HFF-Myc (cell line): ENCODE data around the gene HNRNPUL1.
"Not testable (repeated sequence)": the region's sequence is repeated elsewhere in the genome, so short reads cannot be mapped to it uniquely, and the experiment has no call there.

Experiments
- DNase-seq: peaks from one replicate; pipeline ENCODE4 v3.0.0-alpha.2; 2011; ENCODE audit warnings: low read depth; ENCODE audit errors: extremely low read depth
- H3K4me3 ChIP-seq: replicated peaks from 2 replicates; pipeline ENCODE4 v1.5.1; 2011; ENCODE audit warnings: low read depth, mild to moderate bottlenecking, control low read depth, low read length
- TF ChIP-seq, protein P1 (sequence below): IDR thresholded peaks from 2 replicates; pipeline ENCODE4 v1.5.1; 2012; ENCODE audit warnings: mild to moderate bottlenecking, low read depth, low read length, control low read depth; ENCODE audit errors: missing control alignments

The HNRNPUL1 gene

DNA sequence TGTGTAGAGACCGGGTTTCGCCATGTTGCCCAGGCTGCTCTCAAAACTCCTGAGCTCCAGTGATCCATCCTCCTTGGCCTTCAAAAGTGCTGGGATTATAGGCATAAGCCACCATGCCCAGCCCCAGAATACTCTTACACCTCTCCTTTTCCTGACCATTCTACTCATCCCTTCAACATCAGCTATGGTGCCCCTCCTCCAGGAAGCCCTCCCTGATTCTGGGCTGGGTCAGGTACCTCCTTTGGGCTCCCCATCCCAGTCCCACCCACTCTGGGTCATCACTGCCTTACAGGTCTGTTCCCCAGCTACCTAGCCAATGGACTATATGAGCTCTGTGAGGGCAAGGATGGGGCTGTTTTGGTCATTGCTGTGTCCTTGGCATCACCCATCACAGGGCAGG is 80.0 kb downstream of the HNRNPUL1 start:
- no peak for DNase-seq
- TF ChIP-seq, protein P1, sequence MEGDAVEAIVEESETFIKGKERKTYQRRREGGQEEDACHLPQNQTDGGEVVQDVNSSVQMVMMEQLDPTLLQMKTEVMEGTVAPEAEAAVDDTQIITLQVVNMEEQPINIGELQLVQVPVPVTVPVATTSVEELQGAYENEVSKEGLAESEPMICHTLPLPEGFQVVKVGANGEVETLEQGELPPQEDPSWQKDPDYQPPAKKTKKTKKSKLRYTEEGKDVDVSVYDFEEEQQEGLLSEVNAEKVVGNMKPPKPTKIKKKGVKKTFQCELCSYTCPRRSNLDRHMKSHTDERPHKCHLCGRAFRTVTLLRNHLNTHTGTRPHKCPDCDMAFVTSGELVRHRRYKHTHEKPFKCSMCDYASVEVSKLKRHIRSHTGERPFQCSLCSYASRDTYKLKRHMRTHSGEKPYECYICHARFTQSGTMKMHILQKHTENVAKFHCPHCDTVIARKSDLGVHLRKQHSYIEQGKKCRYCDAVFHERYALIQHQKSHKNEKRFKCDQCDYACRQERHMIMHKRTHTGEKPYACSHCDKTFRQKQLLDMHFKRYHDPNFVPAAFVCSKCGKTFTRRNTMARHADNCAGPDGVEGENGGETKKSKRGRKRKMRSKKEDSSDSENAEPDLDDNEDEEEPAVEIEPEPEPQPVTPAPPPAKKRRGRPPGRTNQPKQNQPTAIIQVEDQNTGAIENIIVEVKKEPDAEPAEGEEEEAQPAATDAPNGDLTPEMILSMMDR: no peak
- no peak overlapping the region for H3K4me3 ChIP-seq

DNA sequence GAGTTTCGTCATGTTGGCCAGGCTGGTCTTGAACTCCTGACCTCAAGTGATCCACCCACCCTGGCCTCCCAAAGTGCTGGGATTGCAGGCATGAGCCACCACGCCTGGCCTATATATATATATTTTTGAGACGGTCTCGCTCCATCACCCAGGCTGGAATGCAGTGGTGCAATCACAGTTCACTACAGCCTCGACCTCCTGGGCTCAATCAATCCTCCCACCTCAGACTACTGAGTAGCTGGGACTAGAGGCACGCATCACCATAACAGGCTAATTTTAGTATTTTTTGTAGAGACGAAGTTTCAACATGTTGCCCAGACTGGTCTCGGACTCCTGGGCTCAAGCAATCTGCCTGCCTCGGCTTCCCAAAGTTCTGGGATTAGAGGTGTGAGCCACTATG is 82.7 kb downstream of the HNRNPUL1 start:
- H3K4me3 ChIP-seq, DNase-seq: not testable (repeated sequence)

DNA sequence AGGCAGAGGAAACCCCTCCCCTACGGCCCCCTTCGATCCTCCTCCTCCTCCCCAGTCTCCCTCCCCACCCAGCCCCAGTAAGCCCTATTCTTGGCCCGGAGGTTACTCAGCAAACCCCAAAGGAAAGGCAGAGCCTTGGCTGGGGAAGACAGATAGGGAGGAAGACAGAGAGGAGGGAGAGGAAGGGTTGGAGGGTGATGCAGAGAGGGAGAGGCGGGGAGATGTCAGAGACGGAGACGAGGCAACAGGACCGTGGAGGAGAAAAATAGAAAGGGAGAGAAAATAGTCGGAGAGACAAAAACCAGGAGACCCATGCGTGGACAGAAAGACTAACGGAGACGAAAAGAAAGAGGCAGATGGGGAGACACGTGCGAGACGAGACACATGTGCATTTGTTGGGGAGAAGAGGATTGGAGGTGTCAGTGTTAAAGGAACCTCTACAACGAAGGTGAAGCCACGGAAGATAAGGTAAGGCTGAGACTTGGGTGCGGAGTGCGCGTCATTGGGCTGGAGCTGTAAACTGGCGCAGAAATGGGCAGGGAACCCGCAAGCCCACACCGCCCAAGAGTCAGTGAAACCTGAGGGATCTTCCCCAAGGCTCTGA is 86.7 kb downstream of the HNRNPUL1 start:
- no peak for DNase-seq
- peak overlapping the region; percentile 89 for H3K4me3 ChIP-seq
- TF ChIP-seq, protein P1: no peak

DNA sequence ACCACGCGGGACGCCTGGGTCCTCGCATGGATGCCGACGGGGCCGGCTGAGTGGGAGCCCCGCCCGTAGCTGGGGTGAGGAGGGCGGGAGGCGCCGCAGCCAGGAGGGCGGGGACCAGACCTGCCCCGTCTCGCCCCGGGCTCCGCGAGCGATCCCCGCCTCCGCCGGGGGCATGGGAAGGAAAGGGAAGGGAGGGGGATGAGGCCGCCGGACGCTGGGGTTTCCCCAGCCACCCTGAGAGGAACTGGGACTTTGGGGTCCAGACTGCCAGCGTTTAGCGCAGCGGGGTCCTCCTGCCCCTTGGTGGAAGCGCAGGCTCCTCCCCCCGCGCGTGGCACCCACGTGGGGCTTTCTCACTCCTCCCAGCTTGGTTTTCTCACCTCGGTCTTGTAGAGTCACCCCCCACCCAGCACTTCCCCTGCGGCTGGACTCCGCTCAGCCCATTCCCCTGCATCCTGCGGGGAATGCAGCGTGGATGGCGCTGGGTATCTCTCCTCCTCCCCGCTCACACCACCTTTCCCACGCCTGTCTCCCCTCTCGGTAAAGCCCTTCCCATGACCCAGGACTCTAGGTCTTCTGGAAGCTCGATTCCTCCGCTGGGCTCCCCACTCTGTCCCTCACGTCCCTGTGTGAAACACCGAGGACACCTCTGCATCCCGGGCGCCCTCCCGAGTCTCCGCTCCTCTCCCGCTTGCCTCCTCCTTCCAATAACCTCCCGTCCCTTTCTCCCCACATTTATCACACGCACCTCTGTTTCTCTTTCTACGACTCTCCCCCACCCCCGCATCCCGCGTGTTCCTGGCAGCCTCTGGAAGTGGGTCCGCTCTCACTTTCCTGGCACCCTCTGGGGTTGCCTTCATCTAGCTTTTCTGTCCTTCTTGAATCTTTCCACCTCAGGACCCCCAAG is 87.4 kb downstream of the HNRNPUL1 start:
- no peak for DNase-seq
- H3K4me3 ChIP-seq: peak overlapping the region; percentile 89
- TF ChIP-seq, protein P1: no peak

DNA sequence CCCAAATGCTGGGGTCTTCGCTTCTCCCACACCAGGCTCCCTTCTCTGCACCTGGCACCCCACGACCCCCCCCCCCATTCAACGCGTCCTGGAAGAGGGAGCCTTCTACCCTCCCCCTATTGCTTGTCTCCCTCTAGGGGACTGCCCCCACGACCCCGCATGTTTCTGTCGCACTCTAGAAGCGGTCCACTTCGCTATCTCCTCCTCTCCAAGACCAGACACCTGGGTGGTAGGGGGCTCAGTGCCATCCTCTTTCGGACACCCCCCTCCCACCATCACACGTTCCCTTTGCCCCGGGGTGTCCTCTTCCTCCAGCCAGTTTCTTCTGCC is 88.1 kb downstream of the HNRNPUL1 start:
- peak overlapping the region; percentile 89 for H3K4me3 ChIP-seq
- no peak for DNase-seq
- TF ChIP-seq, protein P1: no peak

DNA sequence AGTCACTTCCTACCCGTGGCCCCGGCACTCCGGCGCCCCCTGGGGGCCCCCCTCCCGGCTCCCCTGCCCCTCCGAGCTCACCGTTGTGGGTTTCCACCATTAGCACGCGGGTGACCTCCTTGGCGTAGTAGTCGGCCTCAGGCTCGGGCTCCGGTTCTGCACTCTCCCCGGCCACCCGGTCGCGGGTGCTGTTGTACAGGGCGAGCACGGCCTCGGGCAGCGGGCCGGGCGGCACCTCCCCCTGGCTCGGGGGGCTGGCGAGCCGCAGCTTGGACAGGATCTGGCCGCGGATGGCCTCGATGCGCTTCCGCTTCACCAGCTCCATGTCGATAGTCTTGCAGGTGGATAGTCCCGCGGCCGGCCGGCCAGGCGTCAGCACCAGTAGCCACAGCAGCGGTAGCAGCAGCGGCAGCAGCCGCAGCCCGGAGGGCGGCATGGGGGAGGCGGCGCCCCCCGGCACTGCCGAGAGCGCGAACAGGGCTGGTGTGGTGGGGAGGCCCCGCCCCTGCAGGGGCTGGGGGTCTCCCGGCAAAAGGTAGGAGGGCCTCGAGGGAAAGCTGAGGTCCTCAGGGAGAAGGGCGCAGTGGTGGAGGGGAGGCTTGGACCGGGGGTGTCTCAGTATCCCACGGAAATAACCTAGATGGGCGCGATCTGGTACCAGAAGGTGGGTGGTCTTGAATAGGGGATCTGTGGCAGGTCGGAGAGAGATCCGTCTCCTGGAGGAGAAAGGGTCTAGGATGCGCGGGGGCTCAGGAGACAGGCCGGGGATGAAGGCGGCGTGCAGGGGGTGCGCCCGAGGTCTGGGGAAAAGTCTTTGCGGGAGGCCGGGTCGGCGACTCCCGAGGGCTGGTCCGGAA is 88.7 kb downstream of the HNRNPUL1 start:
- DNase-seq: no peak
- peak overlapping the region; percentile 89 for H3K4me3 ChIP-seq
- TF ChIP-seq, protein P1: peak; percentile 73
